Activated CD4-positive, alpha-beta T cell treated with anti-CD3 and anti-CD28 coated beads, Interleukin-2, amount 10 ng/mL, durations not matched to agents 24 days and 14 days (primary cell): ENCODE results near the gene CASP5. TPM values are rescaled to one million over a fixed set of nuclear protein-coding genes. Genes with fewer than 3 reads are reported as not detected.
"Not testable (repeated sequence)": the region's sequence is repeated elsewhere in the genome, so short reads cannot be mapped to it uniquely, and the experiment has no call there.

ENCODE experiments used
- DNase-seq: peaks from one replicate; pipeline ENCODE4 v3.0.0; 2022
- H3K27ac Mint-ChIP-seq: one replicate; pipeline ENCODE4 v1.8.0; 2022; ENCODE audit warnings: mild to moderate bottlenecking, mixed read lengths
- H3K27me3 Mint-ChIP-seq: one replicate; pipeline ENCODE4 v1.8.0; 2022; ENCODE audit warnings: mixed read lengths
- H3K36me3 Mint-ChIP-seq: one replicate; pipeline ENCODE4 v1.8.0; 2022; ENCODE audit warnings: low read depth, mild to moderate bottlenecking, mixed read lengths
- H3K4me1 Mint-ChIP-seq: one replicate; pipeline ENCODE4 v1.8.0; 2021; ENCODE audit warnings: mixed read lengths
- H3K4me3 Mint-ChIP-seq: one replicate; pipeline ENCODE4 v1.8.0; 2022; ENCODE audit warnings: mild to moderate bottlenecking, moderate library complexity, mixed read lengths
- H3K9me3 Mint-ChIP-seq: one replicate; pipeline ENCODE4 v1.8.0; 2021; ENCODE audit warnings: mixed read lengths
- intact Hi-C: fragments of 100-400 bp; cut with micrococcal nuclease; formaldehyde crosslinking; loops from one replicate; pipeline ENCODE4 v1.15.1; 2023
- total RNA-seq: library from RNA; stranded (reverse); gene quantifications from 2 replicates; pipeline ENCODE4 v1.2.3, GENCODE V29; 2022

The CASP5 gene
- total RNA-seq: not detected in 2 replicates

GRCh38 chr11:105023003-105023402, at the start of gene CASP5:
CASP5 (minus strand) TSS chr11:105023168; CDS start chr11:105023136, 32 bp downstream.
- H3K27me3 Mint-ChIP-seq: no peaks in the 10 kb centered on the region
- H3K9me3 Mint-ChIP-seq: no peaks in the 10 kb centered on the region

GRCh38 chr11:105072080-105072479, 49.1 kb upstream of the CASP5 start:
- H3K27ac Mint-ChIP-seq, intact Hi-C loops, H3K36me3 Mint-ChIP-seq, DNase-seq, H3K27me3 Mint-ChIP-seq, H3K4me3 Mint-ChIP-seq, H3K9me3 Mint-ChIP-seq: not testable (repeated sequence)
- peaks cover 16% of the 10 kb centered on the region for H3K4me1 Mint-ChIP-seq

More at GRCh38 chr11:105023003-105023402, at the start of gene CASP5:
- intact Hi-C loops: no loop called here
- Mint-ChIP-seq H3K27ac (no peak within 1 kb of the TSS), H3K36me3 (peaks cover 30% of the 10 kb centered on the region), H3K4me1 (peaks cover 5% of the 10 kb centered on the region), H3K4me3 (no peak within 1 kb of the TSS)
- no peak for DNase-seq

GRCh38 chr11:105071089-105071732, 48.2 kb upstream of the CASP5 start:
- peak overlapping the region; percentile 51 for H3K27ac Mint-ChIP-seq
- H3K27me3 Mint-ChIP-seq: peaks cover 2% of the 10 kb centered on the region
- no peaks in the 10 kb centered on the region for H3K9me3 Mint-ChIP-seq
- DNase-seq: peak; percentile 62
- intact Hi-C loops: no loop called here
- peak overlapping the region; percentile 77 for H3K4me3 Mint-ChIP-seq
- no peaks in the 10 kb centered on the region for H3K36me3 Mint-ChIP-seq
- H3K4me1 Mint-ChIP-seq: peaks cover 16% of the 10 kb centered on the region

- Mint-ChIP-seq H3K27me3 (peaks cover 2% of the 10 kb centered on the region), H3K4me3 (peak overlapping the region; percentile 77), H3K27ac (no peak overlapping the region), H3K36me3 (no peaks in the 10 kb centered on the region), H3K9me3 (no peaks in the 10 kb centered on the region), H3K4me1 (peaks cover 18% of the 10 kb centered on the region)
- no peak for DNase-seq
- intact Hi-C loops: no loop called here
Observed at GRCh38 chr11:105070306-105070705, 47.3 kb upstream of the CASP5 start.

GRCh38 chr11:105069749-105070148, 46.8 kb upstream of the CASP5 start:
- H3K9me3 Mint-ChIP-seq, intact Hi-C loops, H3K4me3 Mint-ChIP-seq, H3K27me3 Mint-ChIP-seq, H3K27ac Mint-ChIP-seq, H3K36me3 Mint-ChIP-seq, DNase-seq: not testable (repeated sequence)
- peaks cover 18% of the 10 kb centered on the region for H3K4me1 Mint-ChIP-seq

- H3K36me3 Mint-ChIP-seq, H3K4me3 Mint-ChIP-seq, H3K27ac Mint-ChIP-seq, H3K4me1 Mint-ChIP-seq, H3K9me3 Mint-ChIP-seq, intact Hi-C loops, DNase-seq: not testable (repeated sequence)
- H3K27me3 Mint-ChIP-seq: peaks cover 10% of the 10 kb centered on the region
Observed at GRCh38 chr11:105063245-105063941, 40.4 kb upstream of the CASP5 start.

GRCh38 chr11:105057432-105057831, 34.5 kb upstream of the CASP5 start:
- no peak for DNase-seq
- Mint-ChIP-seq H3K36me3 (peaks cover 2% of the 10 kb centered on the region), H3K27me3 (peaks cover 17% of the 10 kb centered on the region), H3K4me3 (no peak overlapping the region), H3K9me3 (peaks cover 9% of the 10 kb centered on the region), H3K27ac (no peak overlapping the region), H3K4me1 (no peaks in the 10 kb centered on the region)
- intact Hi-C loops: no loop called here

GRCh38 chr11:105056446-105056845, 33.5 kb upstream of the CASP5 start:
- no peaks in the 10 kb centered on the region for H3K36me3 Mint-ChIP-seq
- H3K27ac Mint-ChIP-seq: no peak overlapping the region
- intact Hi-C loops: no loop called here
- H3K27me3 Mint-ChIP-seq: peaks cover 12% of the 10 kb centered on the region
- peaks cover 7% of the 10 kb centered on the region for H3K9me3 Mint-ChIP-seq
- DNase-seq: no peak
- no peak overlapping the region for H3K4me3 Mint-ChIP-seq
- no peaks in the 10 kb centered on the region for H3K4me1 Mint-ChIP-seq

- Mint-ChIP-seq H3K4me3 (no peak overlapping the region), H3K4me1 (no peaks in the 10 kb centered on the region), H3K27ac (no peak overlapping the region), H3K36me3 (no peaks in the 10 kb centered on the region), H3K9me3 (no peaks in the 10 kb centered on the region), H3K27me3 (peaks cover 8% of the 10 kb centered on the region)
- no peak for DNase-seq
- intact Hi-C loops: no loop called here
Observed at GRCh38 chr11:105054723-105055493, 31.9 kb upstream of the CASP5 start.

- H3K4me3 Mint-ChIP-seq: no peak overlapping the region
- no peak overlapping the region for H3K27ac Mint-ChIP-seq
- H3K4me1 Mint-ChIP-seq: no peaks in the 10 kb centered on the region
- H3K27me3 Mint-ChIP-seq: peaks cover 7% of the 10 kb centered on the region
- peaks cover 11% of the 10 kb centered on the region for H3K9me3 Mint-ChIP-seq
- DNase-seq: no peak
- H3K36me3 Mint-ChIP-seq: no peaks in the 10 kb centered on the region
- intact Hi-C loops: no loop called here
Observed at GRCh38 chr11:105052487-105052886, 29.5 kb upstream of the CASP5 start.

- Mint-ChIP-seq H3K27ac (no peak overlapping the region), H3K9me3 (peaks cover 11% of the 10 kb centered on the region), H3K27me3 (peaks cover 4% of the 10 kb centered on the region), H3K4me1 (no peaks in the 10 kb centered on the region), H3K36me3 (no peaks in the 10 kb centered on the region), H3K4me3 (no peak overlapping the region)
- intact Hi-C loops: no loop called here
- no peak for DNase-seq
Observed at GRCh38 chr11:105051559-105051958, 28.6 kb upstream of the CASP5 start.

GRCh38 chr11:105049481-105049880, 26.5 kb upstream of the CASP5 start:
- Mint-ChIP-seq H3K9me3 (peaks cover 11% of the 10 kb centered on the region), H3K27ac (no peak overlapping the region), H3K36me3 (no peaks in the 10 kb centered on the region), H3K4me1 (peaks cover 13% of the 10 kb centered on the region), H3K4me3 (no peak overlapping the region), H3K27me3 (no peaks in the 10 kb centered on the region)
- intact Hi-C loops: loop anchor here (5.0 kb wide), 2 partner anchors 53 to 342 kb away; no protein-coding TSS in a partner anchor
- no peak for DNase-seq

- H3K36me3 Mint-ChIP-seq: no peaks in the 10 kb centered on the region
- no peak overlapping the region for H3K27ac Mint-ChIP-seq
- no peak for DNase-seq
- H3K27me3 Mint-ChIP-seq: no peaks in the 10 kb centered on the region
- H3K4me1 Mint-ChIP-seq: peaks cover 28% of the 10 kb centered on the region
- no peak overlapping the region for H3K4me3 Mint-ChIP-seq
- H3K9me3 Mint-ChIP-seq: peaks cover 11% of the 10 kb centered on the region
- intact Hi-C loops: loop anchor here (5.0 kb wide), 2 partner anchors 55 to 340 kb away; no protein-coding TSS in a partner anchor
Observed at GRCh38 chr11:105046898-105047579, 24.1 kb upstream of the CASP5 start.
